GM18909 (cell line): ENCODE results near the gene CD177.
"Not testable (repeated sequence)": the region's sequence is repeated elsewhere in the genome, so short reads cannot be mapped to it uniquely, and the experiment has no call there.

Source experiments
- ATAC-seq: cut with Tn5 transposase; IDR thresholded peaks from one replicate; pipeline ENCODE4 v1.9.1; 2021; ENCODE audit warnings: mild to moderate bottlenecking; ENCODE audit not compliant: unreplicated experiment, poor library complexity

CD177 gene

GRCh38 chr19:43377624-43378023 lies 24.1 kb downstream of the CD177 start:
- not testable (repeated sequence) for ATAC-seq

DNA sequence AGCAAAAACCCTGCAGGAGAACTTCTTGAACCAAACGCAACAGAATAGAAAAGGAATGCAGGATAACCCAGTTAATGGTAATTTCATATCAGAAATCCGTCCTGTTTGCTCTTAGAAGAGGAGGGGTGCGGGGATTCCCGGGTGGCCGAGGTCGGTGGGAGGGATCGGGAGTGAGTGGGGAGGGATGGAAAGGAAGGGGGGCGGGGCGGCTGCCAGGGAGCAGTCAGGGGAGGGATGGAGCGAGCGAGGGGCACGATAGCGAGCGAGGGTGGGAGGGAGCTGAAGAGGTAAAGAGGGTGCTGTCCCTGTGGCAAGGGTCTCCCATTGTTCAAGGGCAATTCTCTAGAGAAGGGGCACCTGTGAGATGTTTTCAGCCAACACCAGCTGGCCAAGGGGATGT lies 26.5 kb downstream of the CD177 start:
- no peak for ATAC-seq

- no peak for ATAC-seq
These were observed 27.4 kb downstream of the CD177 start for GRCh38 chr19:43380771-43381386.

DNA sequence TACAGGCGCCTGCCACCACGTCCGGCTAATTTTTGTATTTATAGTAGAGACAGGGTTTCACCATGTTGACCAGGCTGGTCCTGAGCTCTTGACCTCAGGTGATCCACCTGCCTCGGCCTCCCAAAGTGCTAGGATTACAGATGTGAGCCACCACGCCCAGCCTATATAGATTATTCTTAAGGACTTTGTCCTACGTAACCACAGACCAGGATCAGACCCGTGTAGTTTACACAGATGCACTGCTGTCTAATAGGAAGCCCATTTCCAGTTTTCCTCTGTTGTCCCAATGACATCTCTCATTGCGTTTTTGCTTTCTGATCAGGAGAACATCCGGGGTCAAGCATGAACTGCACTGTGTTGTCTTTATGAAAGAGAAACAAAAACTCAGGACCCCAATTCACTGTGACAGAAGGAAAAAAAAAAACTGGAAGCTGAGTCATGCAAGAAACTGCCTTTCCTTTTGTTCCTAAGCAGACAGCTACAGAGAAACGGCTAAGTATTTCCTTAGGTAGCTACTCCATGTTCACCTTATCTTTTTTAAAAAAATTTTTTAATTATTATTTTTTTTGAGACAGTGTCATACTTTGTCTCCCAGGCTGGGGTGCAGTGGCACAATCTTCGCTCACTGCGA lies 29.2 kb downstream of the CD177 start:
- not testable (repeated sequence) for ATAC-seq

- not testable (repeated sequence) for ATAC-seq
These were observed 29.8 kb downstream of the CD177 start for GRCh38 chr19:43383254-43383653.

DNA sequence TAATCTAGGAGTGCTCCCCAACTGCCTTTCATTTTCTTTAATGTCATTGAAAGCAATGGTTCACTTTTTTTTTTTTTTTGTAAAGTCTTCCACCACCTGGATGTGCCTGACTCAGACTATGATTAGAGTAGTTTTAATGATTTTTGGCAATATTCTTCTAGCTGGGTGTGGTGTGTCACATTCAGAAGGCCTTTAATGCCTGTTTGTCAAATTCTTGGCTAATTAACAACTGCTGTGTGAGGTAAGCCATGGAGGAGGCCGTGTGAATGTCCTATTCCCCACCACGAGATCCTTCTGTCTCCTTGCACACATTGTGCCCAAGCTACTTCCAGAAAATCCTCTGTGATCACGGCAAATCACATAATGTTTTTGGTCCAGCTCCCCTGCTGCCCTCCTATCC lies 30.3 kb downstream of the CD177 start:
- not testable (repeated sequence) for ATAC-seq

DNA sequence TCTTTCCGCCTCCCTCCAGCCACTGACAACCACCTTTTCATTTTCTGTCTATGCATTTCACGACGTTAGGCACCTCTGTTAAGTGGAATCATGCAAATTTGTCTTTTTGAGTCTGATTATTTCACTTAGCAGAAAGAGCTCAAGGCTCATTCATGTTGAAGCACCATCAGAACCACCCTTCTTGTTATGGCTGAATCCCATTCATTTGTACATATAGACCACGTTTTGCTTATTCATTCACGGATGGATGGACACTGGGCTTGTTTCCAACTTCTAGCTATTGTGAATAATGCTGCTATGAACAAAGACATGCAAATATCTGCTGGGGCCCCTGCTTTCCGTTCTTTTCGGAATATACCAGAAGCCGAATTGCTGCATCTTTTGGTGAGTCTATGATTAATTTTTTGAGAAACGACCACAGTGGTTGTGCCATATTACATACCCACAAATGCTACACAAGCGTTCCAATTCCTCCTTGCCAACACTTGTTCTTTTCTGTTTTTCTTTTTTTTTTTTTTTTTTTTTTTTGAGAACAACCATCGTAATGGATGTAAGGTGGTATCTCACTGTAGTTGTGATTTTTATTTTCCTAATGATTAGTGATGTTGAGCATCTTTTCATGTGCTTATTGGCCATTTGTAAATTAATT lies 37.5 kb downstream of the CD177 start:
- not testable (repeated sequence) for ATAC-seq

DNA sequence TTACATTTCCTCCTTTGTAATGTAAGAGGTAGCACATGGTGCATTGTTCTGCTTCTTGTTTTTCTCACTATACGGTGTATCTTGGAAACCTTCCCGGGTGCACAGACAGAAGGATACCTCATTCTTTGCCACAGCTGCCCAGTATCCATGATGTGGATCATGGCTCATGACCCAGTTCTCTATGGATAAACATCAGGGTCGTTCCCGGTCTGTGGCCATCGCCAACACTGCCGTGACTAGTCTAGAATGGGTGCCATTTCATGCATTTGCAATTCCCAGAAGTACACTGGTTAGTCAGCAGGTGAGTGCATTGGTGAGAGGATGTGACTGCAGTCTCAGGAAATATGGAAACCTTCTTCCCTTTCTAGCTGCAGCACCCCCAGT lies 38.1 kb downstream of the CD177 start:
- ATAC-seq: not testable (repeated sequence)

GRCh38 chr19:43393501-43393900 lies 40.0 kb downstream of the CD177 start:
- ATAC-seq: not testable (repeated sequence)

DNA sequence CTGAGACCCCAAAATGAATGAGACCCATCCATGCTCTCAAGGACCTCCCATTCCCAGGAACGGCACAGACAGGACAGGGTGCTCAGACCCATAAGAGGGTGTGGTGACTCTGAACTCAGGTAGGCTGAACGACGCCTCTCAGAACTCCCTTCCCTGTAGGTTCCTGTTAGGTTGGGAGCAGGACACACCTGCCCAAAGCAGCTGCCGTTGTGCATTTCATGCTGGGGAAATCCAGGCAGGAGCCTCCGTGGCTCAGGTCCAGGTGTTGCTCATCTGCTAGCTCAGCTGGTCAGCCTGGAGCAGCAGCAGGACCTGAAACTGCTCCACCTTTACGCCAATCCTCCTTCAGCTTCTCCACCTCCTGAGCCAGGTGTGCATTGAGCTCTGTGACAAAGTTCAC lies 42.1 kb downstream of the CD177 start:
- no peak for ATAC-seq

- ATAC-seq: no peak
These were observed 52.8 kb downstream of the CD177 start for GRCh38 chr19:43406297-43406696.

- no peak for ATAC-seq
These were observed 54.0 kb downstream of the CD177 start for GRCh38 chr19:43407416-43408005.

DNA sequence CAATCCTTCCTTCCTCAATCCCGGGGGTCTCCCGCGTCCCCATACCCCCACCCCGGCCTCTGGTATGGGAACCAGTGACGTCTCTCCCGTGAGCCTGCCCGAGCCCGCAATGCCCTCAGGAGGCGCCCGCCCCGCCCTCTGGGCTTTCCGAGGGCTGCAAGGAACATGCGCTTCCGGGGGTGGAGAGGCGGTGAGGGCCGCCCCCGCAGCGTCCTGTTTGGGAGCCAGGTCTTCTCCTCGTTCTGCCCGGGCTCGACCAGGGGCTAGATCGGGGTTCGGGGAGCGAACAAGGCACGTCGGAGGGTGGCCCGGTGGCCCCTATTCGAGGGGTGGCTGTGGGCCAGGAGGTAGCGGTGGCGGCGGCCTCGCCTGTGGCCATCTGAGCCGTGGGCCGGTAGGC lies 54.6 kb downstream of the CD177 start:
- no peak for ATAC-seq

DNA sequence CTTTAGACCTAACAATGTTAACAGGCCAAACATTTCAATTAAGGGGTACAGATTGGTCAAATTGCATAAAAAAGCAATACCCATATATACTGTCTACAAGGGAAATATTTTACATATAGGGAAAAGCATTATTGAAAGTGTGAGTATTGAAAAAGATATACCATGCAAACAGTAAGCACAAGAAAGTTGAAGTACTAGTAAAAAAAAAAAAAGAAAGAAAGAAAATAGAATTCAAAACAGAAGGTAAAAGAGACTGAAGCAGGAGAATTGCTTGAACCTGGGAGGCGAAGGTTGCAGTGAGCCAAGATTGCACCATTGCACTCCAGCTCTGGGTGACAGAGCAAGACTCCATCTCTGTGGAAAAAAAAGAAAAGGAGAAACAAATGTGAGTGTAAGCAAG lies 55.9 kb downstream of the CD177 start:
- ATAC-seq: no peak

DNA sequence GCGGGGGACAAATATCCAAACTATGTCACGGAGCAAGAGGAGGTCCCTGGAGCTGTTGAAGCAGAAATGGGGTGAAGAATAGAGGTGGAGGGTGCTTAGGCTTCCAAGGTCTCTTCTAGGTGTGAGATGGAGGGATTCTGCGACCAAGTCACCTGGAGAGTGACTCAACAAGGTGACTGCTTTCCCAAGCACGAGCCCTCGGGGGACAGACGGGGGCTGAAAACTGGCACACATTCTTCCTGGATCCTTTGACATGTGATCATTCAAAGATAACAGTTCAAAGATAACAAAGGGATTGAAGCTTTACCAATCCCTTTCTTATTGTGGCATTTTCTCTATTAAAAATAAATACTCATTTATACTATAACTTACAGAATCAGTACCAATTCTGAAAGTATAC lies 59.0 kb downstream of the CD177 start:
- ATAC-seq: no peak
